HepG2 (cell line): ENCODE data around the gene MRPL54. TPM values are rescaled to one million over a fixed set of nuclear protein-coding genes. Genes with fewer than 3 reads are reported as not detected.
A peak's percentile ranks its signal among the peaks of the same experiment; 100 is the strongest.

ENCODE experiments used
- AGO2 ChIP-seq: fragments of 200-400 bp; formaldehyde crosslinking; optimal IDR thresholded peaks from 2 replicates; pipeline ENCODE3; 2017; ENCODE audit warnings: mild to moderate bottlenecking, low read depth, low read length, moderate library complexity
- CHD2 ChIP-seq: IDR thresholded peaks from 2 replicates; pipeline ENCODE4 v1.6.1; 2011; ENCODE audit warnings: low read depth, low read length, improper control_type of control experiment
- FOSL2 ChIP-seq: sonication (generic); formaldehyde crosslinking; IDR thresholded peaks from 2 replicates; pipeline ENCODE4 v1.4.0; 2020; ENCODE audit warnings: missing genetic modification reagents
- GZF1 ChIP-seq: sonication (generic); formaldehyde crosslinking; IDR thresholded peaks from 2 replicates; pipeline ENCODE4 v1.5.1; 2020; ENCODE audit warnings: mild to moderate bottlenecking, missing genetic modification reagents
- HDAC1 ChIP-seq: sonication (generic); formaldehyde crosslinking; IDR thresholded peaks from 2 replicates; pipeline ENCODE4 v1.5.1; 2020; ENCODE audit warnings: mild to moderate bottlenecking, missing genetic modification reagents
- MAX ChIP-seq: IDR thresholded peaks from 2 replicates; pipeline ENCODE4 v1.6.1; 2012; ENCODE audit warnings: inconsistent platforms
- MEIS1 ChIP-seq: sonication (generic); formaldehyde crosslinking; IDR thresholded peaks from 2 replicates; pipeline ENCODE4 v1.9.0; 2021; ENCODE audit warnings: mild to moderate bottlenecking, missing genetic modification reagents, moderate library complexity, borderline replicate concordance
- NR2F2 ChIP-seq: IDR thresholded peaks from 2 replicates; pipeline ENCODE4 v1.6.1; 2012; ENCODE audit warnings: low read depth, inconsistent platforms, borderline replicate concordance
- SALL1 ChIP-seq: sonication (generic); formaldehyde crosslinking; IDR thresholded peaks from 2 replicates; pipeline ENCODE4 v1.8.0; 2022; ENCODE audit warnings: mild to moderate bottlenecking, missing genetic modification reagents
- ZNF33A ChIP-seq: sonication (generic); formaldehyde crosslinking; IDR thresholded peaks from 2 replicates; pipeline ENCODE4 v1.5.1; 2020; ENCODE audit warnings: missing genetic modification reagents, mild to moderate bottlenecking, moderate library complexity, borderline replicate concordance
- ZNF747 ChIP-seq: sonication (generic); formaldehyde crosslinking; IDR thresholded peaks from 2 replicates; pipeline ENCODE4 v1.8.1; 2023; ENCODE audit warnings: missing genetic modification reagents, mild to moderate bottlenecking, borderline replicate concordance
- ZNF768 ChIP-seq: sonication (generic); formaldehyde crosslinking; IDR thresholded peaks from 2 replicates; pipeline ENCODE4 v1.4.0; 2020; ENCODE audit warnings: missing genetic modification reagents
- polyA plus RNA-seq, 8 experiments: library from polyadenylated mRNA; depleted of rRNA in 3 of 8; stranded (reverse) in 7 of 8; unstranded in 1 of 8; fragments of >200 nt; fragmentation: Illumina TruSeq in 4 of 8; extraction: Trizol in 4 of 8; gene quantifications; 2 replicates each; pipeline versions ENCODE4 v1.2.1 to v1.2.3, GENCODE V29; 2011 to 2016; ENCODE audit warnings: low read depth in 4 of 8, missing spikeins in 1 of 8, mixed read lengths in 1 of 8; ENCODE audit not compliant: insufficient read depth in 1 of 8
- total RNA-seq, 5 experiments: library from RNA; depleted of rRNA; stranded (reverse); fragments of >200 nt; fragmentation: Illumina TruSeq; extraction: Trizol; gene quantifications; 2 replicates each; pipeline ENCODE4 v1.2.3, GENCODE V29; 2016; ENCODE audit warnings: low read depth in 1 of 5
- TF ChIP-seq, protein P1 (sequence below): sonication (generic); formaldehyde crosslinking; IDR thresholded peaks from 2 replicates; pipeline ENCODE4 v1.5.1; 2020; ENCODE audit warnings: mild to moderate bottlenecking, missing genetic modification reagents, moderate library complexity
- TF ChIP-seq, protein P2 (sequence below): sonication (generic); formaldehyde crosslinking; IDR thresholded peaks from 2 replicates; pipeline ENCODE4 v1.8.1; 2023; ENCODE audit warnings: mild to moderate bottlenecking, inconsistent platforms, moderate library complexity, missing genetic modification reagents, borderline replicate concordance
- TF ChIP-seq, protein P3 (sequence below): sonication (generic); formaldehyde crosslinking; IDR thresholded peaks from 2 replicates; pipeline ENCODE4 v1.5.0; 2020; ENCODE audit warnings: missing genetic modification reagents
- TF ChIP-seq, protein P4 (sequence below), 2 experiments: fragments of 450-650 bp in 1 of 2; sonication (generic) in 1 of 2; formaldehyde crosslinking; IDR thresholded peaks; 2 replicates each; pipeline versions ENCODE4 v1.5.0 to v1.8.0; 2020 to 2022; ENCODE audit warnings: mild to moderate bottlenecking in 1 of 2, missing genetic modification reagents in 1 of 2
- TF ChIP-seq, protein P5 (sequence below): sonication (generic); formaldehyde crosslinking; IDR thresholded peaks from 2 replicates; pipeline ENCODE4 v1.4.0; 2020; ENCODE audit warnings: missing genetic modification reagents

MRPL54 gene
- total and polyA plus RNA-seq, 2 of the 13 experiments (the other 11 are each of a cell fraction or from before 2014, with no cell fraction given): 36.8 to 66.9 TPM

- no peak for TF ChIP-seq GZF1 (CRISPR knock-in tag)
- no peak for TF ChIP-seq ZNF33A
- peak; percentile 71 for TF ChIP-seq SALL1
- peak; percentile 26; the same call in 1 of the 2 replicates for TF ChIP-seq CHD2
- peak; percentile 30 for TF ChIP-seq AGO2
- peak; percentile 78 for TF ChIP-seq HDAC1 (CRISPR knock-in tag)
- 0 out of 2 replicates have a peak, but pooled peaks have one; percentile 23 for TF ChIP-seq NR2F2
- no peak for TF ChIP-seq ZNF747 (CRISPR knock-in tag)
- peak; percentile 80 for TF ChIP-seq ZNF768 (CRISPR knock-in tag)
- TF ChIP-seq, protein P1, sequence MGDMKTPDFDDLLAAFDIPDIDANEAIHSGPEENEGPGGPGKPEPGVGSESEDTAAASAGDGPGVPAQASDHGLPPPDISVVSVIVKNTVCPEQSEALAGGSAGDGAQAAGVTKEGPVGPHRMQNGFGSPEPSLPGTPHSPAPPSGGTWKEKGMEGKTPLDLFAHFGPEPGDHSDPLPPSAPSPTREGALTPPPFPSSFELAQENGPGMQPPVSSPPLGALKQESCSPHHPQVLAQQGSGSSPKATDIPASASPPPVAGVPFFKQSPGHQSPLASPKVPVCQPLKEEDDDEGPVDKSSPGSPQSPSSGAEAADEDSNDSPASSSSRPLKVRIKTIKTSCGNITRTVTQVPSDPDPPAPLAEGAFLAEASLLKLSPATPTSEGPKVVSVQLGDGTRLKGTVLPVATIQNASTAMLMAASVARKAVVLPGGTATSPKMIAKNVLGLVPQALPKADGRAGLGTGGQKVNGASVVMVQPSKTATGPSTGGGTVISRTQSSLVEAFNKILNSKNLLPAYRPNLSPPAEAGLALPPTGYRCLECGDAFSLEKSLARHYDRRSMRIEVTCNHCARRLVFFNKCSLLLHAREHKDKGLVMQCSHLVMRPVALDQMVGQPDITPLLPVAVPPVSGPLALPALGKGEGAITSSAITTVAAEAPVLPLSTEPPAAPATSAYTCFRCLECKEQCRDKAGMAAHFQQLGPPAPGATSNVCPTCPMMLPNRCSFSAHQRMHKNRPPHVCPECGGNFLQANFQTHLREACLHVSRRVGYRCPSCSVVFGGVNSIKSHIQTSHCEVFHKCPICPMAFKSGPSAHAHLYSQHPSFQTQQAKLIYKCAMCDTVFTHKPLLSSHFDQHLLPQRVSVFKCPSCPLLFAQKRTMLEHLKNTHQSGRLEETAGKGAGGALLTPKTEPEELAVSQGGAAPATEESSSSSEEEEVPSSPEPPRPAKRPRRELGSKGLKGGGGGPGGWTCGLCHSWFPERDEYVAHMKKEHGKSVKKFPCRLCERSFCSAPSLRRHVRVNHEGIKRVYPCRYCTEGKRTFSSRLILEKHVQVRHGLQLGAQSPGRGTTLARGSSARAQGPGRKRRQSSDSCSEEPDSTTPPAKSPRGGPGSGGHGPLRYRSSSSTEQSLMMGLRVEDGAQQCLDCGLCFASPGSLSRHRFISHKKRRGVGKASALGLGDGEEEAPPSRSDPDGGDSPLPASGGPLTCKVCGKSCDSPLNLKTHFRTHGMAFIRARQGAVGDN: peak; percentile 55
- TF ChIP-seq, protein P2, sequence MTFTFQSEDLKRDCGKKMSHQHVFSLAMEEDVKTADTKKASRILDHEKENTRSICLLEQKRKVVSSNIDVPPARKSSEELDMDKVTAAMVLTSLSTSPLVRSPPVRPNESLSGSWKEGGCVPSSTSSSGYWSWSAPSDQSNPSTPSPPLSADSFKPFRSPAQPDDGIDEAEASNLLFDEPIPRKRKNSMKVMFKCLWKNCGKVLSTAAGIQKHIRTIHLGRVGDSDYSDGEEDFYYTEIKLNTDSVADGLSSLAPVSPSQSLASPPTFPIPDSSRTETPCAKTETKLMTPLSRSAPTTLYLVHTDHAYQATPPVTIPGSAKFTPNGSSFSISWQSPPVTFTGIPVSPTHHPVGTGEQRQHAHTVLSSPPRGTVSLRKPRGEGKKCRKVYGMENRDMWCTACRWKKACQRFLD (CRISPR knock-in tag): 0 out of 2 replicates have a peak, but pooled peaks have one; percentile 41
- TF ChIP-seq, protein P3, sequence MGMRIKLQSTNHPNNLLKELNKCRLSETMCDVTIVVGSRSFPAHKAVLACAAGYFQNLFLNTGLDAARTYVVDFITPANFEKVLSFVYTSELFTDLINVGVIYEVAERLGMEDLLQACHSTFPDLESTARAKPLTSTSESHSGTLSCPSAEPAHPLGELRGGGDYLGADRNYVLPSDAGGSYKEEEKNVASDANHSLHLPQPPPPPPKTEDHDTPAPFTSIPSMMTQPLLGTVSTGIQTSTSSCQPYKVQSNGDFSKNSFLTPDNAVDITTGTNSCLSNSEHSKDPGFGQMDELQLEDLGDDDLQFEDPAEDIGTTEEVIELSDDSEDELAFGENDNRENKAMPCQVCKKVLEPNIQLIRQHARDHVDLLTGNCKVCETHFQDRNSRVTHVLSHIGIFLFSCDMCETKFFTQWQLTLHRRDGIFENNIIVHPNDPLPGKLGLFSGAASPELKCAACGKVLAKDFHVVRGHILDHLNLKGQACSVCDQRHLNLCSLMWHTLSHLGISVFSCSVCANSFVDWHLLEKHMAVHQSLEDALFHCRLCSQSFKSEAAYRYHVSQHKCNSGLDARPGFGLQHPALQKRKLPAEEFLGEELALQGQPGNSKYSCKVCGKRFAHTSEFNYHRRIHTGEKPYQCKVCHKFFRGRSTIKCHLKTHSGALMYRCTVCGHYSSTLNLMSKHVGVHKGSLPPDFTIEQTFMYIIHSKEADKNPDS (CRISPR knock-in tag): 0 out of 2 replicates have a peak, but pooled peaks have one; percentile 65
- peak; percentile 66 for TF ChIP-seq MAX
- TF ChIP-seq, protein P4, sequence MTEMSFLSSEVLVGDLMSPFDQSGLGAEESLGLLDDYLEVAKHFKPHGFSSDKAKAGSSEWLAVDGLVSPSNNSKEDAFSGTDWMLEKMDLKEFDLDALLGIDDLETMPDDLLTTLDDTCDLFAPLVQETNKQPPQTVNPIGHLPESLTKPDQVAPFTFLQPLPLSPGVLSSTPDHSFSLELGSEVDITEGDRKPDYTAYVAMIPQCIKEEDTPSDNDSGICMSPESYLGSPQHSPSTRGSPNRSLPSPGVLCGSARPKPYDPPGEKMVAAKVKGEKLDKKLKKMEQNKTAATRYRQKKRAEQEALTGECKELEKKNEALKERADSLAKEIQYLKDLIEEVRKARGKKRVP (CRISPR knock-in tag; IDR thresholded peaks at IDR 0.05): 0 out of 4 replicates have a peak, but pooled peaks of 1 of the 2 experiments have one; percentile 18
- peak; percentile 42; the same call in 1 of the 2 replicates for TF ChIP-seq MEIS1 (CRISPR knock-in tag)
- no peak for TF ChIP-seq FOSL2 (CRISPR knock-in tag)
- TF ChIP-seq, protein P5, sequence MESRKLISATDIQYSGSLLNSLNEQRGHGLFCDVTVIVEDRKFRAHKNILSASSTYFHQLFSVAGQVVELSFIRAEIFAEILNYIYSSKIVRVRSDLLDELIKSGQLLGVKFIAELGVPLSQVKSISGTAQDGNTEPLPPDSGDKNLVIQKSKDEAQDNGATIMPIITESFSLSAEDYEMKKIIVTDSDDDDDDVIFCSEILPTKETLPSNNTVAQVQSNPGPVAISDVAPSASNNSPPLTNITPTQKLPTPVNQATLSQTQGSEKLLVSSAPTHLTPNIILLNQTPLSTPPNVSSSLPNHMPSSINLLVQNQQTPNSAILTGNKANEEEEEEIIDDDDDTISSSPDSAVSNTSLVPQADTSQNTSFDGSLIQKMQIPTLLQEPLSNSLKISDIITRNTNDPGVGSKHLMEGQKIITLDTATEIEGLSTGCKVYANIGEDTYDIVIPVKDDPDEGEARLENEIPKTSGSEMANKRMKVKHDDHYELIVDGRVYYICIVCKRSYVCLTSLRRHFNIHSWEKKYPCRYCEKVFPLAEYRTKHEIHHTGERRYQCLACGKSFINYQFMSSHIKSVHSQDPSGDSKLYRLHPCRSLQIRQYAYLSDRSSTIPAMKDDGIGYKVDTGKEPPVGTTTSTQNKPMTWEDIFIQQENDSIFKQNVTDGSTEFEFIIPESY: peak; percentile 58
Observed at GRCh38 chr19:3721131-3721886, 41.2 kb upstream of the MRPL54 start (continued).
